Measurements from ENCODE around the gene CCDC86. TPM values are rescaled to one million over a fixed set of nuclear protein-coding genes. Genes with fewer than 3 reads are reported as not detected.

CCDC86 gene
- total and polyA plus RNA-seq, 9 of the 15 experiments (the other 6 are each of a cell fraction or from before 2014, with no cell fraction given) = 4.6 to 102 (median 25.2) TPM

DNA sequence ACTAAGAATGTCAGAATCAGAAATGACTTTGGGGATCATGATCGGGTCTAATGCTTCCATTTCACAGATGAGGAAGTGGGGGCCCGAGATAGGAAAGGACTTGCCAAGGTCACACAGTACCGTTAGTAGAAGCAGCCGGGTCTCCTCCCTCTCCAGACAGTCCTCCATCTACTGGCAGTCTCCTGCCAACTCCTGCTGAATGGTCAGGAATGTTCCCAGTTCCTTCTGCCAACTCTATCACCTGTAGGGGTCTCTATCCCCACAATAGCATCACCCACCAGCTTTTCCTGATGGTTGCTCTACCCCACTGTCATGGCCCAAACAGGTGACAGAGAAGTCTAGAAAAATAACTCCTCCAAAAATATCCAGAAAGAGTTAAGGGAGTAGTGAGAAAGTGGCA lies 23.9 kb upstream of the CCDC86 start:
- H2AFZ ChIP-seq (ENCODE audit: low read depth, low read length) = no peak overlapping the region
- no peak overlapping the region for H3K4me2 ChIP-seq (ENCODE audit: insufficient read depth, low read length)
- H3K9ac ChIP-seq (ENCODE audit: insufficient read depth in 1 of 2, low read depth in 2 of 2, low read length in 2 of 2) = no peak overlapping the region
- H3K9me1 ChIP-seq (ENCODE audit: control insufficient read depth, insufficient read depth, low read length) = peaks cover 6% of the 10 kb centered on the region
- ATAC-seq (no peak), DNase-seq (ENCODE audit: extremely low read depth in 1 of 4, low spot score in 3 of 4) (peak in 1 of 4 experiments; percentile 20), FAIRE-seq (no peak)
- intact Hi-C loops (cut with micrococcal nuclease) (no loop called here), in situ Hi-C loops (cut with MboI) (no loop called here)
- peaks cover 25 to 47% of the 10 kb centered on the region in 2 experiments; a peak in 4 of 5 replicates for H3K27me3 ChIP-seq (ENCODE audit: control insufficient read depth in 2 of 2, insufficient read depth in 2 of 2, low read length in 2 of 2)
- no peak overlapping the region for H3K4me3 ChIP-seq
- WGBS (ENCODE audit: insufficient coverage, low coverage, missing lambda C conversion rate) = 0% methylated on average over 4 of the region's 4 CpGs
- H3K36me3 ChIP-seq (ENCODE audit: control insufficient read depth, insufficient read depth, low read length) = no peaks in the 10 kb centered on the region
- POLR2A ChIA-PET = no interaction called here
- peaks cover 0 to 7% of the 10 kb centered on the region in 2 experiments; a peak in 3 of 5 replicates for H3K4me1 ChIP-seq (replicated peaks in 1 of 2; ENCODE audit: control insufficient read depth in 2 of 2, insufficient read depth in 2 of 2, low read length in 2 of 2)
- CTCF ChIA-PET (ENCODE audit: low intra/inter-chr PET ratio) = no interaction called here
- H3K27ac ChIP-seq (ENCODE audit: extremely low read depth, low read depth, low read length) = no peak overlapping the region
- H4K20me1 ChIP-seq (replicated peaks; ENCODE audit: control insufficient read depth, insufficient read depth, low read length) = 0 out of 2 replicates have a peak, but pooled peaks cover 3% of the 10 kb centered on the region
- no peak for TF ChIP-seq RBM15 (IDR thresholded peaks at IDR 0.05; ENCODE audit: insufficient read depth, low read length)
- no peak for TF ChIP-seq HDAC6 (IDR thresholded peaks at IDR 0.05; ENCODE audit: low read depth, low read length)
- TF ChIP-seq ESRRA (IDR thresholded peaks at IDR 0.05; ENCODE audit: borderline replicate concordance, low read depth) = peak; percentile 41; the same call in 1 of the 2 replicates
- BruUV-seq (replicated peaks) = no TSS peak
- H3K9me3 ChIP-seq (replicated peaks; ENCODE audit: control insufficient read depth, insufficient read depth, low read depth, low read length) = no peaks in the 10 kb centered on the region; the same call in 1 of the 2 replicates
- H3K79me2 ChIP-seq (ENCODE audit: control insufficient read depth, insufficient read depth, low read length) = no peaks in the 10 kb centered on the region

DNA sequence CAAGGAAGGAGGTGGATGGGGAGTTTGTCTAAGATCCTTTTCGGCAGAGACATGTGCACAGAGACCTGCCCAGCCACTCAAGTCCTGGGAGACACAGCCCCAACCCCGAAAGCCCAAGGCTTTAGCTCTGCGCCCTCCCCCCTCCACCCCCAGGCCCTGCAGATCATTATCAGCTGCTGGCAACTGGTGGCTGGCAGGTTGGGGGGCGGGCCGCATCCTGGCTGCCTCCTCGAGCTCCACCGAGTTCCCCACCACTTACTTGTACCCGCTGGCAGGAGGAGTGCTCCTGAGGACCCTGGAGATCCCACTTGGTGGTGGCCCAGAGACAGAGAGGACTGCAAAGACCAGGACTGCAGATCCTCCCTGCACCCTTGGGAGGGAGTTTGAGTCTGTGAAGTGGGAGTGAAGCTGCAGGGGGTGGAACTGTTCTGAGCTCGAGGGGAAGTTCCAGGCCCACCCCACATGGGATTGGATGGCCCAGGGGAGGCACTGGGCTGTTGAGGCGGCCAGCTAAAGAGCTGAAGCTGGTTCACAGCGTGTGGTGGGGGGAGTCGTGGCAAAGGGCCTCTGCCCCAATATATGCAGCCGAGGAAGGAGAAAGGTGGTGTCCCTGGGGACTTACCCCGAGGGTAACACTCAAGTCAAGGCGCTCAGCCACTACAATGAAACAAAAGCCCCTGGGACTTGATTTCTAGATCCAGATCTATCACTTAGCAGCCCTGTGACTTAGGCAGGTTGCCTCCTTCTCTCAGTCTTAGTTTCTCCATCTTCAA lies 19.9 kb upstream of the CCDC86 start:
- in situ Hi-C loops (cut with MboI) (no loop called here), intact Hi-C loops (cut with micrococcal nuclease) (no loop called here)
- H3K27ac ChIP-seq (ENCODE audit: extremely low read depth, low read depth, low read length) = no peak overlapping the region
- no peaks in the 10 kb centered on the region for H3K79me2 ChIP-seq (ENCODE audit: control insufficient read depth, insufficient read depth, low read length)
- H3K4me3 ChIP-seq = no peak overlapping the region
- H3K9me3 ChIP-seq (replicated peaks; ENCODE audit: control insufficient read depth, insufficient read depth, low read depth, low read length) = no peaks in the 10 kb centered on the region
- H3K9me1 ChIP-seq (ENCODE audit: control insufficient read depth, insufficient read depth, low read length) = peaks cover 6% of the 10 kb centered on the region
- BruUV-seq (replicated peaks) = no TSS peak
- peaks cover 20 to 64% of the 10 kb centered on the region in 2 experiments; a peak in 4 of 5 replicates for H3K27me3 ChIP-seq (ENCODE audit: control insufficient read depth in 2 of 2, insufficient read depth in 2 of 2, low read length in 2 of 2)
- peak in 2 of 4 experiments; percentile 42 to 43 for DNase-seq (ENCODE audit: extremely low read depth in 1 of 4, low spot score in 3 of 4)
- FAIRE-seq = no peak
- no peak overlapping the region for H3K4me2 ChIP-seq (ENCODE audit: insufficient read depth, low read length)
- H4K20me1 ChIP-seq (replicated peaks; ENCODE audit: control insufficient read depth, insufficient read depth, low read length) = 0 out of 2 replicates have a peak, but pooled peaks cover 3% of the 10 kb centered on the region
- no peak overlapping the region for H2AFZ ChIP-seq (ENCODE audit: low read depth, low read length)
- POLR2A ChIA-PET = interaction anchor here (0.5 to 1.0 kb wide), 4 partner anchors 11 to 560 kb away, joined by 3 to 5 read pairs (median 3); no protein-coding TSS in a partner anchor
- CTCF ChIA-PET (ENCODE audit: low intra/inter-chr PET ratio) = no interaction called here
- no peaks in the 10 kb centered on the region for H3K36me3 ChIP-seq (ENCODE audit: control insufficient read depth, insufficient read depth, low read length)
- H3K4me1 ChIP-seq (replicated peaks in 1 of 2; ENCODE audit: control insufficient read depth in 2 of 2, insufficient read depth in 2 of 2, low read length in 2 of 2) = peaks cover 0 to 7% of the 10 kb centered on the region in 2 experiments; a peak in 3 of 5 replicates
- H3K9ac ChIP-seq (ENCODE audit: insufficient read depth in 1 of 2, low read depth in 2 of 2, low read length in 2 of 2) = peak overlapping the region in 1 of 2 experiments; percentile 19; a peak in 1 of 4 replicates
- WGBS (ENCODE audit: insufficient coverage, low coverage, missing lambda C conversion rate) = 13% methylated on average over 15 of the region's 15 CpGs
- ATAC-seq = no peak
- TF ChIP-seq, protein P1, sequence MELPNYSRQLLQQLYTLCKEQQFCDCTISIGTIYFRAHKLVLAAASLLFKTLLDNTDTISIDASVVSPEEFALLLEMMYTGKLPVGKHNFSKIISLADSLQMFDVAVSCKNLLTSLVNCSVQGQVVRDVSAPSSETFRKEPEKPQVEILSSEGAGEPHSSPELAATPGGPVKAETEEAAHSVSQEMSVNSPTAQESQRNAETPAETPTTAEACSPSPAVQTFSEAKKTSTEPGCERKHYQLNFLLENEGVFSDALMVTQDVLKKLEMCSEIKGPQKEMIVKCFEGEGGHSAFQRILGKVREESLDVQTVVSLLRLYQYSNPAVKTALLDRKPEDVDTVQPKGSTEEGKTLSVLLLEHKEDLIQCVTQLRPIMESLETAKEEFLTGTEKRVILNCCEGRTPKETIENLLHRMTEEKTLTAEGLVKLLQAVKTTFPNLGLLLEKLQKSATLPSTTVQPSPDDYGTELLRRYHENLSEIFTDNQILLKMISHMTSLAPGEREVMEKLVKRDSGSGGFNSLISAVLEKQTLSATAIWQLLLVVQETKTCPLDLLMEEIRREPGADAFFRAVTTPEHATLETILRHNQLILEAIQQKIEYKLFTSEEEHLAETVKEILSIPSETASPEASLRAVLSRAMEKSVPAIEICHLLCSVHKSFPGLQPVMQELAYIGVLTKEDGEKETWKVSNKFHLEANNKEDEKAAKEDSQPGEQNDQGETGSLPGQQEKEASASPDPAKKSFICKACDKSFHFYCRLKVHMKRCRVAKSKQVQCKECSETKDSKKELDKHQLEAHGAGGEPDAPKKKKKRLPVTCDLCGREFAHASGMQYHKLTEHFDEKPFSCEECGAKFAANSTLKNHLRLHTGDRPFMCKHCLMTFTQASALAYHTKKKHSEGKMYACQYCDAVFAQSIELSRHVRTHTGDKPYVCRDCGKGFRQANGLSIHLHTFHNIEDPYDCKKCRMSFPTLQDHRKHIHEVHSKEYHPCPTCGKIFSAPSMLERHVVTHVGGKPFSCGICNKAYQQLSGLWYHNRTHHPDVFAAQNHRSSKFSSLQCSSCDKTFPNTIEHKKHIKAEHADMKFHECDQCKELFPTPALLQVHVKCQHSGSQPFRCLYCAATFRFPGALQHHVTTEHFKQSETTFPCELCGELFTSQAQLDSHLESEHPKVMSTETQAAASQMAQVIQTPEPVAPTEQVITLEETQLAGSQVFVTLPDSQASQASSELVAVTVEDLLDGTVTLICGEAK (IDR thresholded peaks at IDR 0.05) = no peak
- TF ChIP-seq, protein P1 (CRISPR knock-in tag; IDR thresholded peaks at IDR 0.05) = no peak
